M059J (cell line): ENCODE results near the gene SMIM14. TPM values are rescaled to one million over a fixed set of nuclear protein-coding genes. Genes with fewer than 3 reads are reported as not detected.
"Not testable (repeated sequence)": the region's sequence is repeated elsewhere in the genome, so short reads cannot be mapped to it uniquely, and the experiment has no call there.

Source experiments
- DNase-seq: peaks from one replicate; pipeline ENCODE4 v3.0.0-alpha.2; 2012; ENCODE audit warnings: low read depth
- total RNA-seq: library from RNA; depleted of rRNA; stranded (reverse); fragments of >200 nt; shearing (Covaris generic); gene quantifications from 2 replicates; pipeline ENCODE4 v1.2.3, GENCODE V29; 2014

SMIM14 gene
- total RNA-seq, 1 experiment from 2014 or later, result 38.5 TPM

DNA sequence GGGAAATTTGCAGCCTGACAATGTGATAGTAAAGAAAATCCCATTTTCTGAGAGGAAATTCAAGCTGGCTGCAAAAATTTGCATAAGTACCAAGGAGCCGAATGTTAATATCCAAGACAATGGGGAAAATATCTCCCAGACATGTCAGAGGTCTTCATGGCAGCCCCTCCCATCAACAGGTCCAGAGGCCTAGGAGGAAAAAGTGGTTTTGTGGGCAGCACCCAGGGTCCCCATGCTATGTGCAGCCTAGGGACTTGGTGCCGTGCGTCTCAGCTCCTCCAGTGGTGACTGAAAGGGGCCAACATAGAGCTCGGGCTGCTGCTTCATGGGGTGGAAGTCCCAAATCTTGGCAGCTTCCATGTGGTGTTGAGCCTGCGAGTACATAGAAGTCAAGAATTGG is 105.1 kb downstream of the SMIM14 start:
- no peak for DNase-seq

DNA sequence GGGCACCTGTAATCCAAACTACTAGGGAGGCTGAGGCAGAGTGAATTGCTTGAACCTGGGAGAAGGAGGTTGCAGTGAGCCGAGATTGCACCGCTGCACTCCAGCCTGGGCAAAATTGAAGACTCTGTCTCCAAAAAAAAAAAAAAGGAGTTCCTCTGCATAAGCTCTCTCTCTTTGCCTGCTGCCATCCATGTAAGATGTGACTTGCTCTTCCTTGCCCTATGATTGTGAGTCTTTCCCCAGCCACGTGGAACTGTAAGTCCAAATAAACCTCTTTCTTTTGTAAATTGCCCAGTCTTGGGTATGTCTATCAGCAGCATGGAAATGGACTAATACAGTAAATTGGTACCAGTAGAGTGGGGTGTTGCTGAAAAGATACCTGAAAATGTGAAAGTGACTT is 106.4 kb downstream of the SMIM14 start:
- not testable (repeated sequence) for DNase-seq

DNA sequence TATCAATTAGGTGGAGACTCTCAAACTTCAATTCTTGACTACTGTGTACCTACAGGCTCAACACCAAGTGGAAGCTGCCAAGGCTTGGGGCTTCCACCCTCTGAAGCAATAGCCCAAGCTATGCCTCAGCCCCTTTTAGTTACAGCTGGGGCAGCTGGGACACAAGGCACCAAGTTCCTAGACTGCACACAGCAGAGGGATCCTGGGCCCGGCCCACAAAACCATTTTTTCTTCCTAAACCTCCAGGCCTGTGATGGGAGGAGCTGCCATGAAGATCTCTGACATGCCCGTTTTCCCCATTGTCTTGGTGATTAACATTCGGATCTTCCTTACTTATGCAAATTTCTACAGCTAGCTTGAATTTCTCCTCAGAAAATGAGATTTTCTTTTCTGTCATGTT is 108.0 kb downstream of the SMIM14 start:
- DNase-seq, result no peak

DNA sequence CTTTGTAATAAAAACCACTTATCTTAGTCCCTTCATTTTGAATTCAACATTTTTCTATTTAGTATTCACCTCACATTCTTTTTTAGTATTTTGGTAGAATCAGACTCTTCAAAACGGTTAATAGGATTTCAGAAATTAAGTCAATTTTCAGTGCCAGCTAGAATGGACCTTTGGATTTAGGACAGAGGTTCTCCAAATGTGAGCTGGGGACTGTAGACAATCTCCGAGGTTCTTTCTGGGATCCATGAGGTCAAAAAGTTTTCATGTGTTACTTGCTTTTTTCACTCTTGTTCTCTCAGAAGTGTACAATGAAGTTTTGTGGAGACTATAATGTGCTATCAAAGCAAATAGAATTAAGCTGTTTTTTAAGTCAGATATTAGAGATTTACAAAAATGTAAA is 109.1 kb downstream of the SMIM14 start:
- DNase-seq, result no peak

DNA sequence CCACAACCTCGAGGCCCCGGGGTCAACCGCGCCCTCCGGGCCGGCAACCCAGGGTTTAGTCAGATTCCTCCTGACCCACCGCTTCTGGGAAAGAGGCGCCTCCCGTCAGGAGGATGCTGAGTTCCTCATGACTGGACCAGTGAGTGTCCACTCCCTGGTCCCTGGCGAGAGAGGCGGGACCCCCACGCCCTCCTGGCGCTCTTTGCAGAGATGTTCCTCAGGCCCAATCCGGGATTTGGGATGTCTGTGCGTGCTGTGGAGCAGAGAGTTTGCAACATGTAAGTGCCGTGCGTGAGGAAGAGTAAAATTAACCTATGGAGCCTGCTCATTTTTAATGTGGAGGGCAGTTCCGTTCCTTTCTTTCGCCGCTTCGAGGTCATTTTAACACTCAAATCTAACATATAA is 110.6 kb downstream of the SMIM14 start:
- DNase-seq, result peak; percentile 84

DNA sequence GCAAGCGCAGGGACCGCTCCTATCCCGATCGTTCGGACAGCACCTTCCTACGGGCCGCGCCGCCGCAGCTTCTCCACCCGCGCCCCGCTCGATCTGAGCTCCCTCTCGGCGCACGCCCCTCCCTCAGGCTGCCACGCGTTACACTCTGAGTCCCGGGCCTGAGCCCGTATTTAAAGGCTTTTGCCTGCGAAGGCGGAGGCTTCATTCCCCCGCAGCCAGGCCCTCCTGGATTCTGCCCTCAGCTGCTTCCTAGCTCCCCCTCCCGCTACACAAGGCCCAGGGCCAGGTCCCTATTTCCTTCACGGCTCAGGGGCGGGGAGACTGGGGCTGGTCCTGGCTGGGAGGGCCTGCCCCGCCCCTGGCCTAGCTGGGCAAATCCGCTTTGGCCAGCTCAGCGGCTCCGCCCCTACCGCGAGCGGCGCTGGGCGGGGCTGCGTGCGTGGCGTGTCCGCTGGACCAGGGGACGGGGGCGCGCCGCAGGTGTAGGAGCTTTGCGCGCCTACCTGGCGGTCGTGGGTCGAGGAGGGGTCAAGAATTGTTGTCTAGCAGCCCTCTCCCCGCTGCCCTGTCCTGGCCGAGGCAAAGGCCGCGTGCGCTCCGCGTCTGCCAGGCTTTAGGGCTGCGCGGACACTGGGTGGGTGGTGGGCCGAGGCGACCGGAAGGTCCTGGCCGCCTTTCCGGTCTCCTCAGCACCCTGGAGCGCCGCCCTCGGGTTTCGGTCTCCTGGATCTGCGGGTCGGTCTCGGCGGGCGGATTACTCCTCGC is 111.2 kb downstream of the SMIM14 start, which contains the start of gene UGDH:
UGDH (minus strand) TSS at position 144 of the 765 bp plus-strand sequence. CDS start 5,927 bp downstream, outside the sequence.
- peak; percentile 98 for DNase-seq

DNA sequence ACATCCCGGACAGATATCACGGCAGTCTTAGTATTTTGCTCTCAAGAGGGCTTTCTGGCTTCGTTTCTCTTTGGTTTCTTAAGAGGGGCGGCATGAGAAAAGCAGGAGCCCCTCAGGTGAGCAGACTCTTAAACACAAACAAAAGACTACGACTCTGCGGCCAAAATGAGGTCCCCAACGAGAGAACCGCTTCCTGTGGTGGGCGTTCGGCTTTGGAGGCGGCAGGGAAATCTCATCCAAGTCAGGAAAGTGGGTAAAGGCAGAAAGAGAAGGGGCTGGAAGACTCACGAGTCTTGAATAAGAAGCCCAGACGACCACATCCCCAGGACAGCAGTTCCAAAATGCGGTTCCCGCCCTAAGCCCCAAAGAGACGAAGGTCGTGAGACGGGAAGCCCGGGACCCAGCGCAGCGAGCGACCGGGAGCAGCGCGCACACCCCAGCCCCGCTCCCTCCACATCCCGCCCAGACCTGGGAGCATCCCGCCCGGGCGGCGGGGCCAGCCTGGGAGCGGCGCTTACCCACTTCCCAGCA is 111.8 kb downstream of the SMIM14 start:
- no peak for DNase-seq

DNA sequence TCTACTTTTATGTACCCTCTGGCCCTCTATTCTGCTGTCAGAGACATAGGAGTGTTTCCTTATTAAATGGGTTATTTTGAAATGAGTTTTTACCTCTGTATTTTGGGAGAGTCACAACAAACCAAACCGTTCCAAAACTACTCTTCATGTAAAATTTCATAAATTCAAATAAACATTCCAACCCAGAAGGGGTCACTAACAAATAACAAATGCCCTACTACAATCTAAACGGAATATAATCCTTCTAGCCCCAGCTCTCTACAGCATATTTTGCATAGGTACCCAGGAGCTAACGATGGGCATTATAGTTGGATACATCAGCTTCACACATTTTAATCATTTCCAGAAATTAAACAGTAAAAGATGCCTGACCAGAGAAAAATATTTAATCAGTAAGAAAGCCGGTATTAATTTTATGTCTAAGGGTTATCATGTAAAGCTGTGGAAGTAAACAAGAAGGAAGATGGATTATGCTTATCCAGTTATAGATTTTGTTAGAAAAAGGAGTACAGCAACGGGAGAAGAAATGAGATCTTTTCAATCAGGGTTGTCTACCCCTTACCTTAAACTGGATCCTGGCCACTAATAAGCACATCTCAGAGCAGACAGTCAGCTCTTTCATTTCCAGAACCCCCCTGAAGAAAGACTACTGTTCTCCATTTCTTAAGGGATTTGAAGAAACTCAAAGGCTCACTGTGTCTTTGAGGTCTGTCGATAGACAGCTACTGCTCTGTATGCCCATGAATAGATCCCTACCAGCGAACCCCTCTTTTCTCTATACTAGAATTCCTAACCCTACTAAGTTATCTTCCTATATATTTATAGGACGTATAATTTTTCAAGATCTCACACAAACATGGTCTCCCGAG is 112.6 kb downstream of the SMIM14 start:
- DNase-seq, result no peak

DNA sequence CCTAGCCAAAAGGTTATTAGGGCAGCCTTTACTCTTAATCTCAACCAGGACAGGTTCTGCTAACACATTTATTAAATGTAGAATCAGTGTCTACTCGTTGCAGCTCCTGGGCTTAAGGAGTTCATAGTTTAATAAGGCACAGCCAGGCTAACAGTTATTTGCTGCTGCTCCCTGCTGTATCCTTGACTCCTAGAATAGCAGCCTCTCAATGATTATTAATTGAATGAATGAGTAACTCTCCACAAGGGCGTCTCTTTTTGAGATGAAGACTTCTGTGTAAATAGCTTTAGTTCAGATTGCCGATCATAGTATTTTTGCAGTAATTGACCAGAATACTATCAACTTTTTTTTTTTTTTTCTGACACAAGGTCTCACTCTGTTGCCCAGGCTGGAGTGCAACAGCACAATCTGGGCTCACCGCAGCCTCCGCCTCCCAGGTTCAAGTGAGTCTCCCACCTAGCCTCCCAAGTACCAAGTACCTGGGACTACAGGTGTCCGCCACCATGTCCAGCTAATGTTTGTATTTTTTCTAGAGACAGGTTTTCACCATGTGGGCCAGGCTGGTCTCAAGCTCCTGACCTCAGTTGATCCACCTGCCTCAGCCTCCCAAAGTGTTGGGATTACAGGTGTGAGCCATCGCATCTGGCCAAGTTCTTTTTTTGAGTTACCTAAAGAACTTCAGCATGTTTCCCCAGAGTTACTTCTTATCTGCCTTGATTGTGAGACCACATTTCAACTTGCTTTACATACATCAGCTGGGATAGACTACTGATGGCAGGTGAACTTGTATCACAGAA is 114.3 kb downstream of the SMIM14 start:
- no peak for DNase-seq

DNA sequence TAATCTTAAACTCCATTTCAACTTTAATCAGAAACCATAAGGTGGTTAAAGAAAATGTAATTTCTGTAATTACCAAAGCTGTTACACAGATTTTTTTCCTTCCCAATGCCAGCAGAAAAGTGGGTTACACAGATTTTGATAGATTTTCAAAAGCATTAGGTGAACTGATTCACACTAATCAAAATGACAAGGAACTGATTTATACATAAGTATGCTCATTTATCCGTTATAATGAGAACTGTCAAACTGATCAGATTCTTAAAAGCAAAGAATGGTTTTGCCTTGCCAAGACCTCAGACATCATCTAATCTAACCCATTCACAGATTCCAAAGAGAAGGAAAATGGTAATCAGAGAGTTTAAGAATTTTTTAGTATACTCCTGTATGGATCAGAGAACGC is 116.6 kb downstream of the SMIM14 start:
- no peak for DNase-seq

DNA sequence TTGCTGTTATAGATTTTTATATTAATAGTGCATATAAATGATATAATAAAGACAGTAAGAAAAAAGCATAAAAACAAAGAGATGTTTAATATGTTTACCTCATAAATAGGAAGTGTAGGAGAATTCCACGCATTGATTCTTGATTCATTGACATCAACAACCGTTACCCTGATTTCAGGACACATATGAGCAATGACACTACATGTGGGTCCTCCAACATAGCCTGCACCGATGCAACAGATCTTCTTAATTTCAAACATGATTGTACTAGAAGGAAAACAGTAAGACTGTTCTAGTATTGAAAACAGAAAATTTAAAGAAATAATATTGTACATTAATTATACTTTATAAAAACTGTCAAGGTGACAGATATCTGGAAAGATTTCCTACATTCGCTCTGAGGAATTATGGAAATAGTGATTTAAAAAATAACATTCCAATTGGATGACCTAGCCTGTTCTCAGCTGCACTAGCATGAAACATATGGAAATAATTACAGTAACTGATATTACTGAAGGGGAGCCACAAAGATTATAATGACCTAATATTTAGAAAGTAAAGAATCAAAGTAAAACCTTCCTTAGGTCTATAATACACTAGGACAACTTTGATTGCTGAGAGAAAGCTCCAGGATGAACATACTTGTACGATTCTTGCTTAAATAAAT is 117.3 kb downstream of the SMIM14 start:
- no peak for DNase-seq

DNA sequence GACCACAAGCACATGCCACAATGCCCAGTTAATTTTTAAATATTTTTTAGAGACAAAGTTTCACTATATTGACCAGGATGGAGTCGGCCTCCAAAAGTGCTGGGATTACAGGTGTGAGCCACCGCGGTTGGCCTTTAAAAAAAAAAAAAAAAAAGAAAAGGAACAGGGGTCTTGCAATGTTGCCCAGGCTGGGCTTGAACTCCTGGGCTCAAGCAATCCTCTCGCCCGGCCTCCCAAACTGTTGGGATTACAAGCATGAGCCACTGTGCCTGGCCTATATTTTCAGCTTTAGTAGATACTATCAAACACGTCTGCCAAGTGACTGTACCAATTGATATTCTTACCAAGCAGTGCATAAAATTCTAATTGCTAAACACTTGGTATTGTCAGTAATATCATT is 120.2 kb downstream of the SMIM14 start:
- DNase-seq, result no peak

DNA sequence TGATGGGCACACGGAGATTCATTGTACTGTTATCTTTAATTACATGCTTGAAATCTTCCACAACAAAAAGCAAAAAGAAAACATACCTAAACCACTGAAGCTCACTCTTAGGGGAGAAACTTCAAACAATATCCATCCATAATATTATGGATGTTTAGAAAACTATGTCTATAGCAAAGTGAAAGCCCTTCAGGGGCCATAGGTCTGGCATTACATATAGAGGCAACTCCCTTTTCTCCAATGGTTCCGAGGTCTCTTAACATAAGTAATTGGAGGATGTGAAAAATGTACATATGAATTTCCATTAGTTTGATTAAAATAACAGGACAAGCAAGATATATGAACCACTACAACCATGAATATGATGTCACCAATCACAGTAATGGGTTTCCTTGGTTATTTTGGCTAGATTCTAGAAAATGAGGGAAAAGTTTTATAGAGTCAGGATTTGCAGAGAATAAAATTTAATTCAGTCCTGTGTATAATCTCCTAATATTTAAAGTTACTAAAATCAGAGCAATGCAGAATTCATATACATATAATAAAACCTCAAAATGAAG is 122.2 kb downstream of the SMIM14 start:
- no peak for DNase-seq

DNA sequence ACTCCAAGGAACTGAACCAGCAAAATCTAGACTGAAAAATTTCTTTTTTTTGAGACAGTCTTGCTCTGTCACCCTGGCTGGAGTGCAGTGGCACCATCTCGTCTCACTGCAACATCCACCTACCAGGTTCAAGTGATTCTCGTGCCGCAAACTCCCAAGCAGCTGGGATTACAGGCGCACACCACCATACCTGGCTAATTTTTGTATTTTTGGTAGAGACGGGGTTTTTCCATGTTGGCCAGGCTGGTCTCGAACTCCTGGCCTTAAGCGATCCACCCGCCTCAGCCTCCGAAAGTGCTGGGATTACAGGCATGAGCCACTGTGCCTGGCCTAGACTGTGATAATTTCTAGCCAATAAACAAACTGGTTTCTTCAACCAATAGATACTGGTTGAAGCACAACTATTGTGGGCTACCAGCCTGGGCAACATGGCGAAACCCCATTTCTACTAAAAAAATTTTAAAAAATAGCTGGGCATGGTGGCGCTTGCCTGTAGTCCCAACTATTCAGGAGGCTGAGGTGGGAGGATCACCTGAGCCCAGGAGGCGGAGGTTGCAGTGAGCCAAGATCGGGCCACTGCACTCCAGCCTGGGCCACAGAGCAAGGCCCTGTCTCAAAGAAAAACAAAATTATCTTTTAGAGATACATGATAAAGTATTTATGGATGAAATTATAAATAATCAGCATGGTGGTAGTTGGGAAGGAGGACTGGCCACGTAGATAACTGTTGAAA is 122.8 kb downstream of the SMIM14 start:
- not testable (repeated sequence) for DNase-seq

DNA sequence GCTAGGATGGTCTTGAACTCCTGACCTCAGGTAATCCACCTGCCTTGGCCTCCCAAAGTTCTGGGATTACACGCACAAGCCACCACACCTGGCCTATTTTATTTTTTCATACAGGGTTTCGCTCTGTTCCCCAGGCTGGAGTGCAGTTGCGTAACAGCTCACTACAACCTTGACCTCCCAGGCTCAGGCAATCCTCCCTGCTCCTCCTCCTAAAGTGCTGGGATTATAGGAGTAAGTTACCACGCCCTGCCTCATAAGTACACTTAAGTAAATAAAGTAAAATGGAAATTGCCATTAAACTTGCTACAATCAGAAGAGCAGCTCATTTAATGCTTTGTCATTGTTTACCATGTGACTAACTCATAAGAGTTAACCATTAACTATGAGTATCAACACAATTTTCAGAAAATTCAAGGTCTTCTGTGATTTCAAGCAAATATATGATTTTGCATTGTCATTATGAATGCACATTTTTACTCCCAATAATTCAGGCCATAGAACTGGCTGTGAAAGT is 123.7 kb downstream of the SMIM14 start:
- peak; percentile 27 for DNase-seq

DNA sequence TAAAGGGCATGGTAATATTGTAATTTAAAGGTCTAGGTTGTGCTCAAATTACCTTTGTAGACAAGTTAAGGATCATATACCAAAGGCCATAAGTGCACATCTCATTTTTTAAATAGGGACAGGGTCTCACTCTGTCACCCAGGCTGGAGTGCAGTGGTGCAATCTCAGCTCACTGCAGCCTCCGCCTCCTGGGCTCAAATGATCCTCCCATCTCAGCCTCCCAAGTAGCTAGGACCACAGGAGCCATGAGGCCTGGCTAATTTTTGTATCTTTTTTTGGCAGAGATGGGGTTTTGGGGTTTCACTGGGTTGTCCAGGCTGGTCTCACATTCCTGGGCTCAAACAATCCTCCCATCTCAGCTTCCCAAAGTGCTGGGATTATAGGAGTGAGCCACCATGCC is 124.4 kb downstream of the SMIM14 start:
- not testable (repeated sequence) for DNase-seq

DNA sequence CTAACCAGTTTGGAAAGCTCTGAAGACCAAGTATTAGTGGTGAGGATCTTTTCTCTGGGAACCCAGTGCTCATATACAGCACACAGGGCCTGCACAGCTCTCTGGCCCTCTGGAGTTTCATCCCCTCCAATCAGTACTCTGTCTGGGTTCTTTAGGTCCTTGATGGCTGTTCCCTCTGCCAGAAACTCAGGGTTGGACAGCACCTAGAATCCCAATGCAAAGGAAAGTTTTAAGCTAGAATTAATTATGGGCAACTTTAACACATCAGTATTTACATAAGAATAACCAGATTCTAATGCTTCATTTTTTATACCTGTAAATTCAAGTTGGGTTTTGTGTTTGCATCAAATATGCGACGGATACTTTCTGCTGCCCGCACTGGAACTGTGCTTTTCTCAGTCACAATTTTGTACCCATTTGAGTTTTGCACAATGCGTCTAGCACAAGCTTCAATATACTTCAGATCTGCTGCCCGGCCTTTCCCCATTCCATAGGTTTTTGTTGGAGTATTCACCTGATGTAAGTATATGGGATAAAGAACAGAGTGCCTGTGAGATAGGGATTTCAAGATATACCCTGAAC is 128.2 kb downstream of the SMIM14 start:
- no peak for DNase-seq

DNA sequence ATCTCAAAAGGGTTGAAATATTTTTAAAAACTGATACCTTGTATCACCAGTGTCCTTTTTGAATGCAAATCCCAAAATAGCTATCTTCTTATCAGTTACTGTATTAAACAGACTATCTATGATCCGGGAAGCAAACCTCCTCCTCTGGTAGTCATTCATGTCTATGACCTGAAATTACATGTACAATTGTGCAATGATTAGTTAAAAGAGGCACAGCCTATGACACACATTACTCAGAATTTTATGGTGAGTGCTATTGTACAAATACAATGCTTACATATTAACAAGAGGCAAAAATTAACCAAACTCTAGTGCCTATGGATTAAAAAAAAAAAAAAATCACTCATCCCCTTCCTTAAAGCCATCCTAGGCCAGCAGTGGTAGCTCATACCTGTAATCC is 133.1 kb downstream of the SMIM14 start:
- DNase-seq, result no peak

DNA sequence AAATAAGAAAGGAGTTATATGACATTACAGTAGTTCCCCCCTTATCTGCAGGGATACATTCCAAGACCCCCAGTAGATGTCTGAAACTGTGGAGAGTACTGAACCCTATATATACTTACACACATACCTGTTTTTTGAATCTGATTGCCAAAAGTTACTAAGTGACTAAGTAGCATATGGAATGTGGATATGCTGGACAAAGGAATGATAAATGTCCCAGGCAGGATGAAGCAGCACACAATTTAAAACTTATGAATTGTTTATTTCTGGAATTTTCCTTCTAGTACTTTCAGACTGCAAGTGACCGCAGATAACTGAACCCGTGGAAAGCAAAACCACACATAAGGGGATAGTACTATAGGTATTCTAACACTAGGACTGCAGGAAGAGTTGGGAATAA is 134.1 kb downstream of the SMIM14 start:
- DNase-seq, result no peak

DNA sequence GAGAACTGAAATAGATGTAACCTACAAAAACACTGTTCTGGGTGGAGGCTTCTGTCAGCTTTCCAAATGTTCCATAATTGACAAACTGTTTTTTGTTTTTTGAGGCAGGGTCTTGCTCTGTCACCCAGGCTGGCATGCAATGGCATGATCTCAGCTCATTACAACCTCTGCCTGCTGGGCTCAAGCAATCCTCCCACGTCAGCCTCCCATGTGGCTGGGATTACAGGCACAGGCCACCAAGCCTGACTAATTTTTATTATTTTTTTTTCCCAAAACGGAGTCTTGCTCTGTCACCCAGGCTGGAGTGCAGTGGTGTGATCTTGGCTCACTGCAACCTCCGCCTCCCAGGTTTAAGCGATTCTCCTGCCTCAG is 136.0 kb downstream of the SMIM14 start:
- not testable (repeated sequence) for DNase-seq
